ENCODE data around the gene C2CD4C. TPM values are rescaled to one million over a fixed set of nuclear protein-coding genes. Genes with fewer than 3 reads are reported as not detected.
A peak's percentile ranks its signal among the peaks of the same experiment; 100 is the strongest.
"Not testable (repeated sequence)": the region's sequence is repeated elsewhere in the genome, so short reads cannot be mapped to it uniquely, and the experiment has no call there.

The C2CD4C gene
- total RNA-seq, 2 donors from 2014 or later, result not detected

GRCh38 chr19:395467-395866 is 13.5 kb downstream of the C2CD4C start:
- Mint-ChIP-seq H3K36me3 (ENCODE audit: low read depth) (peaks cover 2% of the 10 kb centered on the region), H3K27ac (no peak overlapping the region), H3K4me3 (no peak overlapping the region), H3K4me1 (no peaks in the 10 kb centered on the region), H3K27me3 (no peaks in the 10 kb centered on the region)
- ATAC-seq (no peak), DNase-seq (no peak)
- H3K9me3 ChIP-seq (ENCODE audit: control insufficient read depth, low read length, poor library complexity, severe bottlenecking), result no peaks in the 10 kb centered on the region

- not testable (repeated sequence) for H3K4me1 Mint-ChIP-seq; H3K9me3 ChIP-seq (ENCODE audit: control insufficient read depth, low read length, poor library complexity, severe bottlenecking); H3K36me3 Mint-ChIP-seq (ENCODE audit: low read depth); DNase-seq; ATAC-seq; H3K27ac Mint-ChIP-seq; H3K4me3 Mint-ChIP-seq; H3K27me3 Mint-ChIP-seq
Observed at GRCh38 chr19:394857-395256, 14.1 kb downstream of the C2CD4C start.

DNA sequence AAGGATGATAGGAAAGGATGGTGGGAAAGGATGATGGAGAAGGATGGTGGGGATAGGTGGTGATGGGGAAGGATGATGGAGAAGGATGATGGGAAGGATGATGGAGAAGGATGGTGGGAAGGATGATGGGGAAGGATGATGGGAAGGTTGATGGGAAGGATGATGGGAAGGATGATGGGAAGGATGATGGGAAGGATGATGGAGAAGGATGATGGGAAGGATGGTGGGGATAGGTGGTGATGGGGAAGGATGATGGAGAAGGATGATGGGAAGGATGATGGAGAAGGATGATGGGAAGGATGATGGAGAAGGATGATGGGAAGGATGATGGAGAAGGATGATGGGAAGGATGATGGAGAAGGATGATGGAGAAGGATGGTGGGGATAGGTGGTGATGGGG is 15.4 kb downstream of the C2CD4C start:
- not testable (repeated sequence) for H3K27ac Mint-ChIP-seq; H3K4me1 Mint-ChIP-seq; ATAC-seq; H3K36me3 Mint-ChIP-seq (ENCODE audit: low read depth); H3K27me3 Mint-ChIP-seq; H3K4me3 Mint-ChIP-seq; H3K9me3 ChIP-seq (ENCODE audit: control insufficient read depth, low read length, poor library complexity, severe bottlenecking); DNase-seq

- DNase-seq (no peak), ATAC-seq (no peak)
- Mint-ChIP-seq H3K27ac (peak overlapping the region; percentile 1), H3K36me3 (ENCODE audit: low read depth) (no peaks in the 10 kb centered on the region), H3K4me1 (no peaks in the 10 kb centered on the region), H3K27me3 (peaks cover 15% of the 10 kb centered on the region), H3K4me3 (no peak overlapping the region)
- no peaks in the 10 kb centered on the region for H3K9me3 ChIP-seq (ENCODE audit: control insufficient read depth, low read length, poor library complexity, severe bottlenecking)
Observed at GRCh38 chr19:392375-392970, 16.5 kb downstream of the C2CD4C start.

DNA sequence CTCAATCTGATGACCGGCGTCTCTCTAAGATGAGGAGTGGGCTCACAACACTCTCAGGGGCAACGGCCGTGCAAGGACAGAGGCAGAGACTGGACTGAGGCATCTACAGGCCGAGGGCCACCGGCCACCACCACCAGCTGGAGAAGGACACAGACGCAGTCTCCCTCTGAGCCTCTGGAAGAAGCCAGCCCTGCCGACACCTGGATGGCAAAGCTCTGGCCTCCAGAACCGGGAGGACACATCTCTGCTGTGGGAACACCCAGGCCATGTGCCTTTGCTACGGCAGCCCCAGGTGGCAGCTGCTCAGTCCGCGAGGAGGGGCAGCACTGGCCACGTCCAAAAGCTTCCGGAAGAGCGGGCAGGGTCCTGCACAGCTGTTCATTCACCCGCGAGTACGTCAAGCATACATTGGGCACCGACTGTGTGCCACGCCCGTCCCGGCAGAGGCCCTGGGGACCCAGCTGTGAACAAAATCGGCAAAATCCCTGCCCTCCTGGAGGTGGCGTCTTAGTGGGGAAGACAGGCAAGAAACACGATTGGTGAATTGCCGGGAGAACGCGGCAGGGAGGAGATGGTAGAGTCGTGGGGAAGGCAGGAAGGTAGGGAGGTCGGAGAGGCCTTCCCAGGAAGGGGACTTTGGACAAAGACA is 17.1 kb downstream of the C2CD4C start:
- no peak overlapping the region for H3K27ac Mint-ChIP-seq
- no peaks in the 10 kb centered on the region for H3K4me1 Mint-ChIP-seq
- no peaks in the 10 kb centered on the region for H3K9me3 ChIP-seq (ENCODE audit: control insufficient read depth, low read length, poor library complexity, severe bottlenecking)
- ATAC-seq (no peak), DNase-seq (no peak)
- no peak overlapping the region for H3K4me3 Mint-ChIP-seq
- H3K36me3 Mint-ChIP-seq (ENCODE audit: low read depth), result no peaks in the 10 kb centered on the region
- H3K27me3 Mint-ChIP-seq, result peaks cover 16% of the 10 kb centered on the region

DNA sequence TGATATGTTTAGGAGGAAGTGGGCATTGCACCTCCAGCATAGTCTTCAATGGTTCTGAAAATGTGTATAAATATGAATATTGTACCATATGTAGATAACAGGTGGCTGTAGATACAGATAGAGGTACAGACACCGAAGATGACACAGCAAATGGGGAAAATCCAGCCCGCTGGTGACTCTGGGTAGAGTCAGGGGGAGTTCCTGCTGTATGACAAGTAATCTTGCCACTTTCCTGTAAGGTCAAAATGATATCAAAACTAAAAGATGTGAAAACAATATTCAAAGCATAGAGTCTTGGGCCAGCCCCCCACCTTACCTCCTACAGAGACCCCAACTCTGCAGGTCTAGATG is 17.8 kb downstream of the C2CD4C start:
- H3K27ac Mint-ChIP-seq, result no peak overlapping the region
- no peaks in the 10 kb centered on the region for H3K9me3 ChIP-seq (ENCODE audit: control insufficient read depth, low read length, poor library complexity, severe bottlenecking)
- no peak overlapping the region for H3K4me3 Mint-ChIP-seq
- H3K4me1 Mint-ChIP-seq, result no peaks in the 10 kb centered on the region
- H3K27me3 Mint-ChIP-seq, result peaks cover 21% of the 10 kb centered on the region
- no peaks in the 10 kb centered on the region for H3K36me3 Mint-ChIP-seq (ENCODE audit: low read depth)
- DNase-seq, result no peak
- no peak for ATAC-seq

- Mint-ChIP-seq H3K27me3 (peaks cover 27% of the 10 kb centered on the region), H3K4me1 (no peaks in the 10 kb centered on the region), H3K27ac (no peak overlapping the region), H3K36me3 (ENCODE audit: low read depth) (no peaks in the 10 kb centered on the region), H3K4me3 (no peak overlapping the region)
- ATAC-seq, result no peak
- no peaks in the 10 kb centered on the region for H3K9me3 ChIP-seq (ENCODE audit: control insufficient read depth, low read length, poor library complexity, severe bottlenecking)
- no peak for DNase-seq
Observed at GRCh38 chr19:390386-391206, 18.4 kb downstream of the C2CD4C start.

DNA sequence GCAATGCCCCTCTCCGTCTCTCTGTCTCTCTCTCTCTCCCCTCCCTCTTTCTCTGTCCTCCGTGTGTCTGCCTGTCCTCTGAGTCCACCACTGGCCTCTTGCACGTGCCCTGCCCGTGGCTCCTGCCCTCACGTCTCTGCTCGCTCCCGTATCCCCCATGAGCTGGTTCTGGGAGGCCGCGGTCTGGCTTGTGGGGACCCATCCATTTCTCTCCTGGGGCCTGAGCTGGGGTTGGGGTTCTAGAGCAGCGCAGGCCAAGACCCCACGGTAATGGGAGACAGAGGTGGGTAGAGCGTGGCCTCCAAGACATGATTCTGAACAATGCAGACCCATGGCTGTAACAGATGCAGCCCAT is 19.0 kb downstream of the C2CD4C start:
- H3K4me3 Mint-ChIP-seq, result no peak overlapping the region
- DNase-seq (no peak), ATAC-seq (no peak)
- H3K4me1 Mint-ChIP-seq, result no peaks in the 10 kb centered on the region
- H3K9me3 ChIP-seq (ENCODE audit: control insufficient read depth, low read length, poor library complexity, severe bottlenecking), result no peaks in the 10 kb centered on the region
- H3K27ac Mint-ChIP-seq, result no peak overlapping the region
- H3K36me3 Mint-ChIP-seq (ENCODE audit: low read depth), result no peaks in the 10 kb centered on the region
- H3K27me3 Mint-ChIP-seq, result peaks cover 29% of the 10 kb centered on the region

- H3K4me3 Mint-ChIP-seq, result no peak overlapping the region
- peaks cover 2% of the 10 kb centered on the region for H3K4me1 Mint-ChIP-seq
- H3K27me3 Mint-ChIP-seq, result peaks cover 31% of the 10 kb centered on the region
- DNase-seq, result no peak
- H3K27ac Mint-ChIP-seq, result no peak overlapping the region
- H3K9me3 ChIP-seq (ENCODE audit: control insufficient read depth, low read length, poor library complexity, severe bottlenecking), result no peaks in the 10 kb centered on the region
- no peaks in the 10 kb centered on the region for H3K36me3 Mint-ChIP-seq (ENCODE audit: low read depth)
- ATAC-seq, result no peak
Observed at GRCh38 chr19:389255-389934, 19.6 kb downstream of the C2CD4C start.

GRCh38 chr19:388691-389090 is 20.3 kb downstream of the C2CD4C start:
- Mint-ChIP-seq H3K36me3 (ENCODE audit: low read depth) (no peaks in the 10 kb centered on the region), H3K4me1 (peaks cover 4% of the 10 kb centered on the region), H3K27me3 (peaks cover 39% of the 10 kb centered on the region), H3K27ac (no peak overlapping the region), H3K4me3 (no peak overlapping the region)
- DNase-seq, result no peak
- no peaks in the 10 kb centered on the region for H3K9me3 ChIP-seq (ENCODE audit: control insufficient read depth, low read length, poor library complexity, severe bottlenecking)
- no peak for ATAC-seq

GRCh38 chr19:387777-388176 is 21.2 kb downstream of the C2CD4C start:
- Mint-ChIP-seq H3K4me3 (no peak overlapping the region), H3K27me3 (peaks cover 45% of the 10 kb centered on the region), H3K4me1 (peaks cover 8% of the 10 kb centered on the region), H3K27ac (no peak overlapping the region), H3K36me3 (ENCODE audit: low read depth) (peaks cover 3% of the 10 kb centered on the region)
- no peak for DNase-seq
- no peak for ATAC-seq
- H3K9me3 ChIP-seq (ENCODE audit: control insufficient read depth, low read length, poor library complexity, severe bottlenecking), result no peaks in the 10 kb centered on the region

DNA sequence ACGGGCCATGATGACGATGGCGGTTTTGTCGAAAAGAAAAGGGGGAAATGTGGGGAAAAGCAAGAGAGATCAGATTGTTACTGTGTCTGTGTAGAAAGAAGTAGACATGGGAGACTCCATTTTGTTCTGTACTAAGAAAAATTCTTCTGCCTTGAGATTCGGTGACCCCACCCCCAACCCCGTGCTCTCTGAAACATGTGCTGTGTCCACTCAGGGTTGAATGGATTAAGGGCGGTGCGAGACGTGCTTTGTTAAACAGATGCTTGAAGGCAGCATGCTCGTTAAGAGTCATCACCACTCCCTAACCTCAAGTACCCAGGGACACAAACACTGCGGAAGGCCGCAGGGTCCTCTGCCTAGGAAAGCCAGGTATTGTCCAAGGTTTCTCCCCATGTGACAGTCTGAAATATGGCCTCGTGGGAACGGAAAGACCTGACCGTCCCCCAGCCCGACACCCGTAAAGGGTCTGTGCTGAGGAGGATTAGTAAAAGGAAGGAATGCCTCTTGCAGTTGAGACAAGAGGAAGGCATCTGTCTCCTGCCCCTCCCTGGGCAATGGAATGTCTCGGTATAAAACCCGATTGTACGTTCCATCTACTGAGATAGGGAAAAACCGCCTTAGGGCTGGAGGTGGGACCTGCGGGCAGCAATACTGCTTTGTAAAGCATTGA is 22.2 kb downstream of the C2CD4C start:
- not testable (repeated sequence) for H3K4me3 Mint-ChIP-seq, H3K27ac Mint-ChIP-seq
- H3K27me3 Mint-ChIP-seq, result peaks cover 45% of the 10 kb centered on the region

GRCh38 chr19:386189-386588 is 22.8 kb downstream of the C2CD4C start:
- not testable (repeated sequence) for H3K9me3 ChIP-seq (ENCODE audit: control insufficient read depth, low read length, poor library complexity, severe bottlenecking); H3K36me3 Mint-ChIP-seq (ENCODE audit: low read depth); H3K27ac Mint-ChIP-seq; H3K4me3 Mint-ChIP-seq; DNase-seq; ATAC-seq
- Mint-ChIP-seq H3K4me1 (peaks cover 14% of the 10 kb centered on the region), H3K27me3 (peaks cover 45% of the 10 kb centered on the region)

More for the DNA sequence above, 22.2 kb downstream of the C2CD4C start:
- peaks cover 14% of the 10 kb centered on the region for H3K4me1 Mint-ChIP-seq
- not testable (repeated sequence) for H3K9me3 ChIP-seq (ENCODE audit: control insufficient read depth, low read length, poor library complexity, severe bottlenecking); H3K36me3 Mint-ChIP-seq (ENCODE audit: low read depth); ATAC-seq; DNase-seq
